GM04504 (cell line): ENCODE results near the gene ASB7.
A peak's percentile ranks its signal among the peaks of the same experiment; 100 is the strongest.

ENCODE experiments used
- DNase-seq: peaks from one replicate; pipeline ENCODE4 v3.0.0-alpha.2; 2012; ENCODE audit warnings: low read depth

Gene ASB7

DNA sequence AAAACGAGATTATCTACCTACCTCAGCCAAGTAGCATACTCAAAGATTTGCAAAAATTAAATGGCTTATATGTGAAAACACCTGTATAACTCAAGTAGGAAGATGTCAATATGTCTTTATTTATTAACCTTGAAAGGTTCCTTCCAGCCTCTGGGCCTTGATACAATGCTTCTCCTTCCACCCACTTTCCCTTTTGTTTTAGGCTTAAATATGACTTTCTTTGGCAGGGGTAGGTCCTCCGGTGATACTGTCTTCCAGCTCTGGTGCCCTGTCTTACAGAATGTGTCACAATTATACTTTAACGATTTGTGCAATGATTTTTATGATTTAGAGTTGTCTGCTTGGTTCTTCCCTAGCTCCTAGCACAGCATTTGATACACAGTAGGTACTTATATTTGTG, 4.5 kb upstream of the ASB7 start:
- no peak for DNase-seq

DNA sequence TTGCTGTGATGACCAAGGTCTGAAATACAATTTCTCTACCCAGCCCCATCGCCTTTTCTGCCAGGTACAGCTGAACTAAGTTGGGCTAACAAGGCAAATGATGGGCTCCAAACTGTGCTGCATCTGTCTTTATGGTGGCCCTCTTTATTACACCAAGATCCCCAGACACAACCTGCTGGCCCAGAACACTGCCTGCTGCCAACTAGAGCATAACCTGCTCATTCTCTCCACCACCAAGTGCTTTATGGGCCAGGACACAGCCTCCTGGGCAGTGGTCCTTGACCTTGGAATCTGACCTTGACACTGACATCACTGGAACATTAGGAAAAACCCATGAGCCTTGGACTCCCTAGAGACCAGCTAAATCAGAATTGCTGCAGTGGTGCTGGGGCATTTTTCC, 3.7 kb upstream of the ASB7 start:
- no peak for DNase-seq

DNA sequence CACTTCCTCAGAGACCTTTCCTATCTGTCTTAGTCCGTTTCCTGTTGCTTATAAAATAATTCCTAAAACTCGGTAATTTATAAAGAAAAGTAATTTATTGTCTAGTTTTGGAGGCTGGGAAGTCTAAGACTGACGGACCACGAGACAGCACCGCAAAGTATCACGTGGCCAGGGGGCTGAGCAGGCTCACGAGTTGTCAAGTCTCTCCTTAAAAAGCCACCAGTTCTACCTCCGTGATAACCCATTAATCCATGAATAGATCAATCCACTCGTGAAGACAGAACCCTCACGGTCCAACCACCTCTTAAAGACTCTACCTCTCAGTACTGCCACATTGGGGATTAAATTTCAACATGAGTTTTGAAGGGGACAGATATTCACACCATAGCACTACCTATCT, 1.2 kb upstream of the ASB7 start:
- no peak for DNase-seq

- DNase-seq, result no peak
These were observed 749 bp upstream of the ASB7 start for GRCh38 chr15:100601617-100602063.

- DNase-seq, result no peak
These were observed 519 bp downstream of the ASB7 start for GRCh38 chr15:100602823-100603393.

- DNase-seq, result no peak
These were observed 10.2 kb downstream of the ASB7 start for GRCh38 chr15:100612539-100612938.

- DNase-seq, result no peak
These were observed 10.8 kb downstream of the ASB7 start for GRCh38 chr15:100613208-100613607.

DNA sequence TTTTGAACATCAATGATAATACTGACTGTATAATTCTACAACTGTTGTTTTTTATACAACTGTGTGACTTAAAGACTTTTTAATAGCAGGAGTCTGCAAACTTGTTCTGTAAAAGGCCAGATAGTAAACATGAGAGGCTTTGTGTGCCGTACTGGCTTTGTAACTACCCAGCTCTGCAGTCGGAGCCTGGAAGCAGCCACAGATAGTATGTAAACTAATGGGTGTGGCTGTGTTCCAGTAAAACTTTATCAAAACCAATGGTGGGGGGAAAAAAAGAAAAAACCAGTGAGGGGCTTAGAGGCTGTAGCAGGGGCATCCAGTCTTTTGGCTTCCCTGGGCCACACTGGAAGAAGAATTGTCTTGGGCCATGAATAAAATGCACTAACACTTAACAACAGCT, 11.9 kb downstream of the ASB7 start:
- no peak for DNase-seq

DNA sequence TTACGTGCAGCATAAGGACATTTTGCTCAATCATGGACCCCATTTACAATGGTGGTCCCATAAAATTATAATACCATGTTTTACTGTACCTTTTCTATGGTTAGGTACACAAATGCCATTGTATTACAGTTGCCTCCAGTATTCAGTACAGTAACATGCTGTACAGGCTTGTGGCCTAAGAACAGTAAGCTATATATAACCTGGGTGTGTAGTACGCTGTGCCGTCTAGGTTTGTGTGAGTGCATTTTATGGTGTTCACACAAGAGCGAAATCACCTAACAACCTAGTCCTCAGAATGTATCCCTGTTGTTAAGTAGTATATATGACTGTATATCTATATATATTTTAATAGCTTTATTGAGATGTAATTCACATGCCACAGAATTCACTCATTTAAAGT, 12.5 kb downstream of the ASB7 start:
- DNase-seq, result no peak

GRCh38 chr15:100615801-100616200, 13.4 kb downstream of the ASB7 start:
- no peak for DNase-seq

DNA sequence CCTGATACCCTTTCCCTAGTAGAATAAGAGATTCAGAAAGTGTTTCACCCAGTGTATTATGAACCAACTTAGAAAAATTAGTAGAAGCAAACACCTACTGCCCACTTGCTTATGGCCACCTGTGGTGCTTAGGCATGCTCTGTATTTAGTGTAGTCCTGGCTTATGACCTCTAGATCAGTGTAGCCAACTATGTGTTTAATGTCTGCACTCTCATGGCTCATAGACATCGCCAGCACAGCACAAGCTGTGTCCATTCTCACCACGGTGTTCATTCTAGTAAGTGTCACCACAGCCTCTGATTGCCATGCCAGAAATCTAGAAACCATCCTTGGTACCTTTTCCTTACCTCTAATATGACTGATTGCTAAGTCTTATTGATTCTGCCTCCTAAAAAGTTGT, 14.3 kb downstream of the ASB7 start:
- DNase-seq, result no peak

GRCh38 chr15:100623301-100623700, 20.9 kb downstream of the ASB7 start:
- no peak for DNase-seq

DNA sequence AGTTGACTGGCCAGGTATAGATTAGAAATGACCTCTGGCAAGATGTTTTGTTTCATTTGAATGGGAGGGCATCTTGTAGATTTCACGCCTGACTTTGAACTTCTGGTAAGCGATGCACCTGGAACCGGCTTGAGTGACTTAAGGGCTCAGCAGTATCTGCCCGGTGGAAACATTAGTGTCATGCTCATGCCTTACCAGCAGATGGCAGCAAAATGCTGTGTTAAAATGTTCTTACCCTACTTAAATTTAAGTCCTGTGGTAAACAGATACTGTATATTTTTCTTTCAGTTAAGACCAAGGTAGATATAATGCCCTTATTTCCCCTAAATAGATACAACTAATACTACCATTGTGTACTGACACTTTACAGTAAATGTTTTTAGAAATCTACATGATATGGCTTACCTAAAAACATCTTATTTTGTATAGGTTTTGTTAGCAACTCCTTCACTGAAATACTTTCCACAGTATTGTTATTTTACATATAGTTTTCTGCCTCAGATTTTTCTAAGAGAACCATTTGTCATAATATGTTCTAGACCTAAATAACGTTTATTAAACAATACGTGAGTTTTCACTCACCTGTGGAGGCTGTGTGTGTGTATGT, 25.5 kb downstream of the ASB7 start:
- DNase-seq, result peak; percentile 53

GRCh38 chr15:100628746-100629145, 26.4 kb downstream of the ASB7 start:
- DNase-seq, result peak; percentile 74

- DNase-seq, result no peak
These were observed 29.4 kb downstream of the ASB7 start for GRCh38 chr15:100631831-100632230.

DNA sequence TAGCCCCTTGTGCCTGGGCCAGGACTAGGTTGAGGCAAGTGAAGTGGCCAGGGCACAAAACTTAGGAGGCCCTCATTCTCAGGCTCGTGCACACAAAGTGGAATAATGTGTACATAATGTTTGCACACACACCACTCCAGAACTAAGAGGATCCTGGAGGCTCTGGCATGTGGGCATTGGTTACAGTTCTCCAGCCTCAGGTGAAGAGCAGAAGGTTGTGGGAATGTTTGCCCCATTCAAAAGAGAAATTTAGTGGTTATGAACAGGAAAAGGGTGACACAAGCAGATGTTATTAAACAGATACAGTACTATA, 31.3 kb downstream of the ASB7 start:
- DNase-seq, result no peak

DNA sequence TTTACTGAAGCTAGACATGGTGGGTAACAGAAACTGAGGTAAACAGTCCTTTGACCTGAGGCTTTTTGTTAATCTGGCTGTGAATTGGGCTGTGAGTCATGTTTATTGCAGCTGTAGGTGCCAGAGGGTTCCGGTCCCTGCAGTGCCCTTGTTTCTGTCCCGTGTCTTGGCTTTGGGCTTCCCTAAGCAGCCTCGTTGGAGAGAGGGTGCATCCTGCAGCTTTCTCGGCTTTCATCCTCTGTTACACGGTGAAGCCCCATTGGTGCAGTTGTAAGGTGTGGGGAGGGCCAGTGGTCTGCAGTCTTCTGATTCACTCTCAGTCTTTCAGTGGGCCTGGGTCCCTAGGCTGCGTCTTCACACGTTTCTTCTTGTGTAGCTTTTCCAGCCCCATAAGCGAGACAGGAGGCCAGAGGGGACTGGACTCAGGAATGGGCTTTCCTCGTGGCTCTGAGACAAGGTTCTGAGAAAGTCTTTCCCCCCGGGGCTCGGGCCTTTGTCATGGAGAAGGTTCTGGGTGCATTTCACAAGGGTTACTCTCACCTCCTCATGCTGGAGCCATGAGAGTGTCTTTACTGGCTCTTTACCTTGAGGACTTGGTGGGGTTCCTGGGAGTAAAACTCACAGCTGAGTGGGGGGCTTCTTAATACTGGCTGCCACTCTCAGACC, 33.1 kb downstream of the ASB7 start:
- DNase-seq, result no peak

- DNase-seq, result no peak
These were observed 35.9 kb downstream of the ASB7 start for GRCh38 chr15:100638177-100638730.

GRCh38 chr15:100642213-100642949, 40.0 kb downstream of the ASB7 start:
- DNase-seq, result no peak

GRCh38 chr15:100642950-100643338, 40.6 kb downstream of the ASB7 start:
- DNase-seq, result no peak

DNA sequence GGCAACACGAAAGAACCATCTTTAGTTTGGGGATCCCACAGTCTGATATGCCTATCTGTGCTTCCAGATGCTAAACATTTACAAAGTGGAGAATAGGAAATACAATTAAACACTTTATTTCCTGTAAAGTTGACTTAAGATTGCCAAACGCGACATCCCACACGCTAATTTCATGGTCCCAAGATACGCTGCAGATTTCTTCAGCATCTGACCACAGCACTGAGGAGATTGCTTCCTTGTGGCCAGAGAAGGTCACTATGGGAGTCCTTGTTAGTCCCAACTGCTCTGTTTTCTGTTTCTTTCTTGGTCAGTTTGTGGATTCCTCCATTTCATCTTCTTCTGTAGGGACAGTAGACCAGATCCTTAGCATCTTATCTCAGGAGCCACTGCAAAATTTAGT, 43.3 kb downstream of the ASB7 start:
- DNase-seq, result no peak

DNA sequence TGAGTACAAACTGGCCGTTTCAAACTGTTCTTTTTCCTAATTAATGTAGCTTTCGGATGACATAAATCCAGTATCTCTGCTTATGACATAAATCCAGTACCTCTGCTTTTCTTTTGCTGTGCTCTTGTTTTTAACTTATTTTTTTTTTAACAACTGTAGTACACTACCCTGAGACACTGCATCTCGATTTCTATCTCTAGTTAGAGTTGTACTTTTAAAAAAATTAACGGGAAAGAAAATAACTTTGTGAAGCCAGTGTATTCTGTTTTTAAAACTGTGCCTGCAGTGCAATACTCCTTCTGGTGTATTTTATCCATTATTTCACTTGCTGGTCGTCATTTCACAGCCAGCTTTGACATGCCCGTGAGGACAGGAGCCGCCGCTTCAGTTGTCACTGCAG, 46.6 kb downstream of the ASB7 start:
- no peak for DNase-seq

DNA sequence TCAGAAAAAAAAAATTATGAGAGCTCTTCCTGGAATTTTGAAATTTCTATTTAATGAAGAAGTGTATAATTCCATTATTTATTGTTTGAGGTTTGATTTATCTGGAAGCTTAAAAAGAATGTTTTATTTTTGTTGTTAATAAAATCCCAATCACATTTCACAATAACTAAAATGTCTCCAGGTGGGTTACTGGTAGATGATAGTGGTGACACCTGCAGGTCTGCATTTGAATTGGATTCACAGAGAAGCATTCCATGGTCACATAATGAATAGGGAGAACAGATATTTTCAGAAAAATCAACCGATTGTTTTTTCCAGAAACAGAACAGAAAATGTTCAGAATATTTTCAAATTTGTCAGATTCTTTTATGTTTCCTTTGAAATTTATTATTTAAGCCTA, 48.3 kb downstream of the ASB7 start:
- DNase-seq, result no peak
